HUES64 (cell line): ENCODE data around the gene CCDC170.

Experiments
- H3K27ac ChIP-seq: 2 replicates; pipeline ENCODE4 v1.7.0; 2013; ENCODE audit warnings: low read depth, low read length, inconsistent platforms
- H3K27me3 ChIP-seq: 2 replicates; pipeline ENCODE4 v1.6.1; 2013; ENCODE audit warnings: mild to moderate bottlenecking, low read length; ENCODE audit not compliant: insufficient read depth
- H3K36me3 ChIP-seq: 2 replicates; pipeline ENCODE4 v1.6.1; 2013; ENCODE audit warnings: mild to moderate bottlenecking, low read length; ENCODE audit not compliant: insufficient read depth
- H3K4me1 ChIP-seq: 2 replicates; pipeline ENCODE4 v1.6.1; 2013; ENCODE audit warnings: mild to moderate bottlenecking, low read length, moderate library complexity; ENCODE audit not compliant: insufficient read depth
- H3K4me3 ChIP-seq: 2 replicates; pipeline ENCODE4 v1.5.1; 2013; ENCODE audit warnings: mild to moderate bottlenecking, low read length, moderate library complexity
- H3K9ac ChIP-seq: 2 replicates; pipeline ENCODE4 v1.6.1; 2013; ENCODE audit warnings: mild to moderate bottlenecking, low read depth, low read length
- H3K9me3 ChIP-seq: 2 replicates; pipeline ENCODE4 v1.6.1; 2013; ENCODE audit warnings: low read depth, low read length; ENCODE audit not compliant: insufficient read depth
- WGBS: fragments of 150-250, 120-280 bp; methylation state at CpG from one replicate; pipeline ENCODE4 v1.1.7; 2013; ENCODE audit warnings: missing lambda C conversion rate; 5-methylcytosine and 5-hydroxymethylcytosine counted together

The CCDC170 gene

DNA sequence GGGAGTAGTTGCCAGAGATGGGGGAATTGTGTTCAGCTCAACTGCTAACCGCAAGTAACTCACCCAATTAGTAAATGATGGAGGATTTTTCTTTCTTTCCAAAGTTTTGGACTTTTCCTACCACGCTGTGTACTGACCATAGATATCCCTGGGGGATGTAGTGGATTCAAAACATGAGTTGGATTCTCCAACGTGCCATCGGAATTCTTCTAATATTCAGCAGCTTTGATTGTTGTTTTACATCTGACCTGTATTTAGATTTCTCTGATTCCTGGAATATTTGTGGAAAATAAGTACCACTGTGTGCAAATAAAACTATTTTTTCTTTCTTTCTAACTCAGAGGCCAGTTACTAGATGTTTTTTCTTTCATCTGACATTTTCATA lies 1.1 kb downstream of the CCDC170 start:
- Histone ChIP-seq H3K27me3 (peaks cover 49% of the 10 kb centered on the region), H3K27ac (no peak overlapping the region), H3K36me3 (no peaks in the 10 kb centered on the region), H3K4me1 (no peaks in the 10 kb centered on the region), H3K4me3 (peak overlapping the region; percentile 84), H3K9me3 (no peaks in the 10 kb centered on the region), H3K9ac (no peak overlapping the region)
- 66% methylated on average over 3 of the region's 4 CpGs for WGBS

- no peaks in the 10 kb centered on the region for H3K4me1 ChIP-seq
- peaks cover 49% of the 10 kb centered on the region for H3K27me3 ChIP-seq
- no peak overlapping the region for H3K27ac ChIP-seq
- no peaks in the 10 kb centered on the region for H3K36me3 ChIP-seq
- H3K4me3 ChIP-seq = no peak overlapping the region
- no peaks in the 10 kb centered on the region for H3K9me3 ChIP-seq
- 90% methylated on average over 9 of the region's 9 CpGs for WGBS
- H3K9ac ChIP-seq = no peak overlapping the region
These were observed 1.6 kb downstream of the CCDC170 start for GRCh38 chr6:151495380-151495779.

- Histone ChIP-seq H3K9ac (no peak overlapping the region), H3K36me3 (no peaks in the 10 kb centered on the region), H3K27me3 (peaks cover 40% of the 10 kb centered on the region), H3K4me3 (no peak overlapping the region), H3K4me1 (peaks cover 4% of the 10 kb centered on the region; the same call in 1 of the 2 replicates), H3K27ac (no peak overlapping the region), H3K9me3 (no peaks in the 10 kb centered on the region)
These were observed 4.1 kb downstream of the CCDC170 start for GRCh38 chr6:151497905-151498304.

GRCh38 chr6:151498327-151498726 lies 4.5 kb downstream of the CCDC170 start:
- 100% methylated on average over 1 of the region's 1 CpG for WGBS
- Histone ChIP-seq H3K36me3 (no peaks in the 10 kb centered on the region), H3K4me1 (peaks cover 4% of the 10 kb centered on the region; the same call in 1 of the 2 replicates), H3K27me3 (peaks cover 36% of the 10 kb centered on the region), H3K9ac (no peak overlapping the region), H3K27ac (no peak overlapping the region), H3K4me3 (no peak overlapping the region), H3K9me3 (no peaks in the 10 kb centered on the region)

DNA sequence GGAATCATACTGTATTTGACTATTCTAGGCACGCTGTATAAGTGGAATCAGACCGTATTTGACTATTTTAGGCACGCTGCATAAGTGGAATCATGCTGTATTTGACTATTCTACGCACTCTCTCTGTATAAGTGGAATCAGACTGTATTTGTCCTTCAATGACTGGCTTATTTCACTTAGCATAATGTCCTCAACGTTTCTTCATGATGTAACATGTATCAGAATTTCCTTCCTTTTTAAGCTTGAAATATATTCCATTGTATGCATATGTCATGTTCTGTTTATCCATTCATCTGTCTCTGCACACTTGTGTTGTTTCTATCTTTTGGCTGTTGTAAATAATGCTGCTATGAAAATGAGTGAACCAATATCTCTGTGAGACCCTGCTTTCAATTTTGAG lies 5.7 kb downstream of the CCDC170 start:
- no peak overlapping the region for H3K4me3 ChIP-seq
- H3K9me3 ChIP-seq = no peaks in the 10 kb centered on the region
- no peak overlapping the region for H3K27ac ChIP-seq
- H3K4me1 ChIP-seq = peaks cover 4% of the 10 kb centered on the region; the same call in 1 of the 2 replicates
- no peak overlapping the region for H3K9ac ChIP-seq
- no peaks in the 10 kb centered on the region for H3K36me3 ChIP-seq
- peaks cover 23% of the 10 kb centered on the region for H3K27me3 ChIP-seq
- WGBS = 95% methylated on average over 5 of the region's 5 CpGs

DNA sequence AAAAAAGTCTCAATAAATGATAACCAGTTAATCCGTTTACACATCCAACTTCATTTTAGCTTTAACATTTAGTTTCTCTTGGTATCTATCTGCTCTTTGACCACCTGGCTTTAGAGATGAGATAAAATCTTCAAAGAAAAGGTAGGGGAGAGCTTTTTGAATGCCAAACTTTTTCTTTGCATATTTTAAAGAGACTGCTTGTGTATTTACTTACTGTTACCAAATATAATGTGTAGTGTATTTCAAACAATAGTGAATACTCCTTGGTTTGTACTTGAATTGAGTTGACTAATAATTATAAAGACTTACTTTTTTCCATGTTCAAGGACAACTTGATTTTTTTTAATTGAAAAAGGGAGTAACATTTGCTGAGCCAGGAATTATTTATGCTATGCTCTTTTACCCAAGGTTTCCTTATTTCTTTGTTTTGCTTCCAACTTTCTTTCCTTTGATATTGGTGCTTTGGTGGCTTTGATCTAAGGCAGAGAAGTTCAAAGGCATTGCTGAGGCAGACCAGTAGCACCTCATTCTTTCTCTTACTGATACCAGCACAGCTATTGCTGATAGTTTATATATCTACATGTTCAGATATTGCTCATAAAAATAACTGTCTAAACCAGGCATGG lies 7.8 kb downstream of the CCDC170 start:
- H3K36me3 ChIP-seq = no peaks in the 10 kb centered on the region
- no CpG with 5 or more reads among the region's 1 CpG for WGBS
- H3K9me3 ChIP-seq = no peaks in the 10 kb centered on the region
- H3K27me3 ChIP-seq = peaks cover 3% of the 10 kb centered on the region; the same call in 1 of the 2 replicates
- H3K4me3 ChIP-seq = no peak overlapping the region
- H3K9ac ChIP-seq = no peak overlapping the region
- no peak overlapping the region for H3K27ac ChIP-seq
- peaks cover 4% of the 10 kb centered on the region; the same call in 1 of the 2 replicates for H3K4me1 ChIP-seq

DNA sequence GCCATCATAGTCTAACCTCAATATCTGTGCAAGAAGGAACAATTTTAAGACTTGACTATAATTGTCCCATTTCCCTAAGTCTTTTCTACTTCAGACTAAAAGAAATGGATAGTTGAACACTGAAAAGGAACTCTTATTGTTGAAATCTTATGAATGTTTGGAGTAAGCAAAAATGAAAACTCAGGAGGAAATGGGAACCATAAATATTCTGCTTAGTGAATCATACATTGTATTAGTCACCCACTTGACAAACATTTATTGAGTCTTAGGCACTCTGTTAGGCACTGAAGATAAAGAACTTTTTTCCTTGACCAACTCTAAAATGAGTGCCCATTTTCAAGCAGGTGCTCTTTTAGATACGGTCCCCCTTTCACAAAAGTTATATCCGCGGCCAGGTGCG lies 8.7 kb downstream of the CCDC170 start:
- Histone ChIP-seq H3K9ac (no peak overlapping the region), H3K36me3 (no peaks in the 10 kb centered on the region), H3K4me1 (peaks cover 4% of the 10 kb centered on the region), H3K4me3 (no peak overlapping the region), H3K27me3 (no peaks in the 10 kb centered on the region), H3K9me3 (no peaks in the 10 kb centered on the region), H3K27ac (no peak overlapping the region)
- WGBS = 95% methylated on average over 4 of the region's 4 CpGs

- WGBS = 85% methylated on average over 2 of the region's 2 CpGs
- H3K36me3 ChIP-seq = no peaks in the 10 kb centered on the region
- H3K27ac ChIP-seq = no peak overlapping the region
- H3K4me1 ChIP-seq = peaks cover 3% of the 10 kb centered on the region
- no peak overlapping the region for H3K4me3 ChIP-seq
- no peaks in the 10 kb centered on the region for H3K9me3 ChIP-seq
- no peaks in the 10 kb centered on the region for H3K27me3 ChIP-seq
- H3K9ac ChIP-seq = no peak overlapping the region
These were observed 12.9 kb downstream of the CCDC170 start for GRCh38 chr6:151506761-151507160.

- Histone ChIP-seq H3K9me3 (no peaks in the 10 kb centered on the region), H3K36me3 (no peaks in the 10 kb centered on the region), H3K27me3 (no peaks in the 10 kb centered on the region), H3K9ac (no peak overlapping the region), H3K27ac (no peak overlapping the region), H3K4me3 (no peak overlapping the region), H3K4me1 (no peaks in the 10 kb centered on the region; the same call in 1 of the 2 replicates)
- 100% methylated on average over 2 of the region's 2 CpGs for WGBS
These were observed 15.2 kb downstream of the CCDC170 start for GRCh38 chr6:151509048-151509447.

GRCh38 chr6:151512481-151512880 lies 18.7 kb downstream of the CCDC170 start:
- Histone ChIP-seq H3K36me3 (no peaks in the 10 kb centered on the region), H3K4me3 (no peak overlapping the region), H3K27me3 (no peaks in the 10 kb centered on the region), H3K4me1 (no peaks in the 10 kb centered on the region), H3K9ac (no peak overlapping the region), H3K27ac (no peak overlapping the region), H3K9me3 (no peaks in the 10 kb centered on the region)
- WGBS = 92% methylated on average over 3 of the region's 5 CpGs

DNA sequence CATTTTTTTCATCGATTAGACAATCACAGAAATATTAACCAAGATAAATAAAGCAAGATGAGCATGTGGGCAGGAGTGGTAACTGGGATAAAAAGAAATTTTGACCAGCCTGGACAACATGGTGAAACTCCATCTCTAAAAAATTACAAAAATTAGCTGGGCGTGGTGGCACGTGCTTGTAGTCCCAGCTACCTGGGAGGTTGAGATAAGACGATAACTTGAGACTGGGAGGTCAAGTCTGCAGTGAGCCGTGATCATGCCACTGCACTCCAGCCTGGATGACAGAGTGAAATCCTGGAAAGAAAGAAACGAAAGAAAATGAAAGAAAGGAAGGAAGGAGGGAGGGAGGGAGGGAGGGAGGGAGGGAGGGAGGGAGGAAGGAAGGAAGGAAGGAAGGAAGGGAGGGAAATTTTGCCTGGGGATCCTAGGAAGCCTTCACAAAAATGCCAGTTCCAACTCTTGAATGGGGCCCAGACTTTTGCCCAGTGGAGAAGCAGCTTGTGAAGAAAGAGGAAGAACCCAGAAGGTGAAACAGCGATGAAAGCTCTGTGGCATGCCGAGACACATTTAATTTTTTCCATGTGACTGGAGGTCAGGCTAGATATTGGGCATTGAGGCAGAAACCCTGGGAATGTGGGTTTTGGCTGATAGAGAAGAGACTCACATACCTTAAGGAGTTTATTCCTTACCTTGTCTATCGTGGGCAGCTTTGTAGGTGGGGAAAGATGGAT lies 20.3 kb downstream of the CCDC170 start:
- Histone ChIP-seq H3K4me3 (no peak overlapping the region), H3K4me1 (no peaks in the 10 kb centered on the region), H3K27me3 (no peaks in the 10 kb centered on the region), H3K27ac (no peak overlapping the region), H3K9me3 (peaks cover 12% of the 10 kb centered on the region), H3K9ac (no peak overlapping the region), H3K36me3 (no peaks in the 10 kb centered on the region)
- 89% methylated on average over 8 of the region's 9 CpGs for WGBS
